NCI-H1436 (cell line): ENCODE results near the gene MBD3.

Experiments
- DNase-seq: peaks from one replicate; lab custom pipeline; 2025; lab: John Stamatoyannopoulos, UW

MBD3 gene

DNA sequence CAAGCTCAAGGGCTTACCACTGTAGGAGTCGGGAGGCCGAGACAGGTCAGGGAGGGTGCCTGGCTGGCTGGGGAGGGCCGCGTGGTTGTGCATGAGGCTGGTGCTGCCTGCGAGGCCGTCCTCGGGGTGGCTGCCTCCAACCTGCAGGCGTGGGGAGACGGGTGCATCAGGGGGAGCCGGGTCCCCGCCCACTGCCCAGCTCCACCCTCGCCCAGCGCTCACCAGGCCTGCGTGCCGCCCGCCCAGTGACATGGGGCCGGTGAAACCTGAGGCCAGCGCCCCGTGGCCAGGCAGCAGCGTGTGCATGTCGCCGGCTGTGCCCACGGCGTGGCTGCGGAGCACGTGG lies 26.4 kb upstream of the MBD3 start:
- no peak for DNase-seq

- DNase-seq: no peak
Measured at GRCh38 chr19:1618157-1619093, 25.8 kb upstream of the MBD3 start.

- no peak for DNase-seq
Measured at GRCh38 chr19:1616875-1617274, 24.2 kb upstream of the MBD3 start.

GRCh38 chr19:1616396-1616795 lies 23.7 kb upstream of the MBD3 start:
- DNase-seq: no peak

DNA sequence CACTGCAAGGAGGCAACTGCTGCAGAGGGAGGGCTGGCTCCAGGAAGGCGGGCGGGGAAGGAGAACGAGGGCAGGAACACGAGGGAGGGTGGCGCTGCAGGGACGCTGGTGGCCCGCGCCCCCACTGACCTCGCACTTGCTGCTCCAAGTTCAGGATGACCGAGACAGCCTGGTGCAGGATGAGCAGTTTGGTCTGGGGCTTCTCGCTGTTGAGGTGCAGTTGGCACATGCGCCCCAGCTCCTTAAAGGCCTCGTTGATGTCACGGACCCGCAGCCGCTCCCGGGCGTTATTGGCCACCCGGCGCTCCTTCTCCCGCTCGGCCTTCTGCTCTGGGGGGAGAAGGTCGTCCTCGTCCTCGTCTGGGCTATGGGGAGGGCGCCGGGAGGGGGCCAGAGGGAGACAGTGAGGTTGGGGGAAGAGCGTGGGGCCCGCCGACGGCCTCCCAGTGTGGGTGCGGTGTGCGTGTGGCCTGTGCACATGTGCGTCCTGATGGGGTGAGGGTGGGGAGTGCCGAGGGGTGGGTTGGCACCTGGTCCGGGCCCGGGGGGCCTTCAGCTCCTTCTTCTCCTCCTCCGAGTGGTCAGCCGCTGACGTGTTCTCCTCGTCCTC lies 22.6 kb upstream of the MBD3 start:
- no peak for DNase-seq

GRCh38 chr19:1613808-1614570 lies 21.3 kb upstream of the MBD3 start:
- DNase-seq: no peak

GRCh38 chr19:1613146-1613545 lies 20.5 kb upstream of the MBD3 start:
- no peak for DNase-seq

GRCh38 chr19:1612114-1613086 lies 19.7 kb upstream of the MBD3 start:
- no peak for DNase-seq

DNA sequence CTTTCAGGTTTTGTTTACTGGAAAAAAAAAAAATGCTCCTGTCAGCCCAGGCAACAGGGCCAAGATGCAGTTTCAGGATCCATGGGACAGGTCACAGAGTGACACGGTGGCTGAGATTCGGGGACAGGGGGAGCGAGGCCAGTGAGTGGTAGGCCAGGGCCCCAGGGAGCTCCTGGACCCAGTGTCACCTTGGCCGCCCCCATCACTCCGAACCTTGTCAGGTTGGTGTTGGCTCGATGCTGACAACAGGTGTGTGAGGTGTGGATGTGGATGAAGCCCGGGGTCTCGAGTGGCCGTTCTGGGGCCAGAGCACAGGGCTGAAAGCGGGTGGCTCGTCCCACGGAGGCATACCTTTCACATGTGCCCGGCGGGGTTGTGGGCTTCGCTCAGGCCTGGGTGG lies 18.7 kb upstream of the MBD3 start:
- DNase-seq: no peak

DNA sequence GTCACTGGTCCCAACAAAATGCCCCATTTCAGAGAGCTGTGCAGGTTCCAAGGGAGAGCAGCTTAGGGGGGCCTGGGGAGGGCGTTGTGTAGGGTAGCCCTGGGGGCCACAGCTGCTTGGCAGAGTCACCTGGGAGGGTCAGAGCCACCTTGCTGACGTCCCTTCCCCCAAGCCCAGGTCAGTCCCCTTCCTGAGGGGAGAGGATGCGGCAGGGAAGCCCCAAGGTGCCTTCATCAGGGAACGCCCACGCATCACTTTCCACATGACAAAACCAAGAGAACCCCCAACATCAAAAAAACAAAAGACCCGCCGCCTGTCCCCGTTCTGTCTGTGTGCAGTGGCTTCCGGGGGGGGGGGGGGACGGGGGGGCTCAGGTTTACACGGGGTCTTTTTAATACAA lies 17.9 kb upstream of the MBD3 start:
- DNase-seq: no peak

DNA sequence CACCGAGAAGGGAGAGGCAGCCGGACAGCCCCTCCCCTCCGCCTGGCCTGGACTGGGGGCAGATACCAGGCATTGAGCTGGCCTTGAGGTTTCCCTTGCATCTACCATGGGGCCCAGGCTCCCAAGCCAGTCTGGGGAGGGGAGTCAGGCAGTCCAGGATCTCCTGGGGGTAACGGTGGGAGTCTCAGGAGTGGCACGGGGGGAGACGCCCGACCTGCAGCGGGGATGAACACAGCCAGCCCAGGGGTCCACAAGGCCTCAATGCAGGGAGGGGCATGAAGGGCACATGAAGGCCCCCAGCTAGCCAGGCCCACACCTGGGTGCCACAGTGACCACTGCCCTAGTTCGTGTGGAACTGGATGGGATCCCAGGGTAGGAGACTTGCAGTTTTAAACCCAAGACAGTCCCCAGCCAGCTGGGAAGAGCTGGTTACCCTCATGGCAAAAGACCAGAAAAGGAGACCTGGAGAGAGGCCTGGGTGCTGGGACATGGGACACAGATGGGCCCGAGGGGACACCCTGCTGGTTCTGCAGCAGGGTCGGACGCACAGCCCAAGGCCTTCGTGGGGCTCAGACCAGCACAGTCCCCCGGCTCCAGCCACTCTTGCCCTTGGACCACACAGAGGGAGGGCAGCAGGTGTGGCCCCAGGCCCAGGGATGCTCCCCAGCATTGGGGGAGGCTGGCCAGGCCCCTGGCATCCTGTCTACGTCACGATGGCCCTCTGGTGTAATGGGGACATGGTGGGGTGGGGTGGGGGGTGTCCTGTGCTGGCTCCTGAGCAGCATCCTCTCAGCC lies 17.2 kb upstream of the MBD3 start:
- no peak for DNase-seq

GRCh38 chr19:1609103-1609396 lies 16.4 kb upstream of the MBD3 start:
- DNase-seq: no peak

GRCh38 chr19:1608359-1609102 lies 15.9 kb upstream of the MBD3 start:
- DNase-seq: no peak

- DNase-seq: no peak
Measured at GRCh38 chr19:1606138-1606651, 13.5 kb upstream of the MBD3 start.

GRCh38 chr19:1605236-1606137 lies 12.8 kb upstream of the MBD3 start, which contains the start of gene UQCR11:
Gene UQCR11 (minus strand): TSS chr19:1605462. CDS start chr19:1605409, 53 bp downstream.
- peak; percentile 92 for DNase-seq

DNA sequence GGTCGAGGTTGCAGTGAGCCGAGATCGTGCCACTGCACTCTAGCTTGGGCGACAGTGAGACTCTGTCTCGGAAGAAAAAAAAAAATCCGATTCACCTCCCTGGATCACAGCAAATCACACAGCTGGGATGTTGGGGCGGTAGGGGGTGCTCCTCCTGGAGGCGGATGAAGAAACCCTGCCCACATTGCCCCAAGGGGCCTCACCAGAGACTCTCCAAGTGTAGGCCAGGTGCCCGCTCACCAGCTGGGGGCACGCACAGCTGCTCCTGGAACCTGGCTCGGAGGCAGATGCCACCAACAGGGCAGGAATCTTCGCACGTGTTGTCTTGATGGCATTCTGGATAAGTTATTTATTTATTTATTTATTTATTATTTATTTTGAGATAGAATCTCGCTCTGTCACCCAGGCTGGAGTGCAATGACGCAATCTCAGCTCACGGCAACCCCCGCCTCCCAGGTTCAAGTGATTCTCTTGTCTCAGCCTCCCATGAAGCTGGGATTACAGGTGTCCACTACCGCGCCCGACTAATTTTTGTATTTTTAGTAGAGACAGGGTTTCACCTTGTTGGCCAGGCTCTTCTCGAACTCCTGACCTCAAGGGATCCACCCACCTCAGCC lies 9.5 kb upstream of the MBD3 start:
- DNase-seq: no peak

DNA sequence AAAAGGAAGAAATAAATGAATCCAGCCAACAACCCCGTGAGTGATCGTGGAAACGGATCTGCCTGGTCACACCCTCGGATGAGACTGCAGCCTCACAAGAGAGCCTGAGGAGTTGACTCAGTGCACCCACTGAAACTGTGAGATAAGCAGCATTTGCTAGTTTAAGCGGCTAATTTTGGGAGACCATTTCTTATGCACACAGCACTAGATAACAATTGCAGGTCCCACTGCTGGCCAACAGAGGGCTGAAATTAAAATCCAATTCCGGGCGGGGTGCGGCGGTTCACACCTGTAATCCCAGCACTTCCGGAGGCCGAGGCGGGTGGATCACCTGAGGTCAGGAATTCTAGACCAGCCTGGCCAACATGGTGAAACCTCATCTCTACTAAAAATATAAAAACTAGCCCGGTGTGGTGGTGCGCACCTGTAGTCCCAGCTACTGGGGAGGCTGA lies 9.0 kb upstream of the MBD3 start:
- DNase-seq: no peak

GRCh38 chr19:1599460-1599846 lies 6.8 kb upstream of the MBD3 start:
- no peak for DNase-seq
